DND-41 (cell line): ENCODE measurements around the gene LCN1.

Experiments used
- CTCF ChIP-seq: IDR thresholded peaks from 2 replicates; pipeline ENCODE4 v1.5.1; 2012; ENCODE audit warnings: borderline replicate concordance, low read length, moderate library complexity, mild to moderate bottlenecking; ENCODE audit not compliant: poor library complexity, severe bottlenecking; ENCODE audit errors: extremely low read depth
- EZH2 ChIP-seq: IDR thresholded peaks from 3 replicates; pipeline ENCODE4 v1.6.1; 2012; ENCODE audit warnings: borderline replicate concordance, low read depth, mild to moderate bottlenecking, moderate library complexity, low read length, inconsistent platforms; ENCODE audit not compliant: severe bottlenecking

- TF ChIP-seq CTCF (no peak), EZH2 (no peak)
Observed at GRCh38 chr9:135476561-135477355, 44.5 kb upstream of the LCN1 start.
